ENCODE data around the gene SPAG16. TPM values are rescaled to one million over a fixed set of nuclear protein-coding genes. Genes with fewer than 3 reads are reported as not detected.

Gene SPAG16
- total and polyA plus RNA-seq, 2 of the 13 experiments (the other 11 are each of a cell fraction or from before 2014, with no cell fraction given), result 9.6 to 26.5 TPM

DNA sequence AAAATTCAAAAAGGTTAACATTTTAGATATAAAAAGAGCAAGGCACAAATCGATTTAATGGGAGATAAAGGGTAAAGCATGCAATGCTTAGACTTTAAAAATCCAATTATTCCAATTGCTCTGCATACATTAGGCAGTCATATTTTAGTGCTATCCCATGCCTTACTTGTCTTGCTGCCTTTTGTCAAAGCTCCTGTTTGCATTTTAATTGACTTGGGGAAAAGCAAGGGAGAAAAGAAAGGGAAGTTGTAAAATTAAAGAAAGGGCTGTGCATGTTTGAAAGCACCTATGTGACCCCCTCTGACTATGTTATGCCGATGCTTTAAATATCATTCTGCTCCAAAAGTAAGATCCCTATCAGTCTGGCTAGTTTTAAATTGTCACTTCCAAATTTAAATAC, 932.9 kb downstream of the SPAG16 start (continued):
- TF ChIP-seq, protein P1, sequence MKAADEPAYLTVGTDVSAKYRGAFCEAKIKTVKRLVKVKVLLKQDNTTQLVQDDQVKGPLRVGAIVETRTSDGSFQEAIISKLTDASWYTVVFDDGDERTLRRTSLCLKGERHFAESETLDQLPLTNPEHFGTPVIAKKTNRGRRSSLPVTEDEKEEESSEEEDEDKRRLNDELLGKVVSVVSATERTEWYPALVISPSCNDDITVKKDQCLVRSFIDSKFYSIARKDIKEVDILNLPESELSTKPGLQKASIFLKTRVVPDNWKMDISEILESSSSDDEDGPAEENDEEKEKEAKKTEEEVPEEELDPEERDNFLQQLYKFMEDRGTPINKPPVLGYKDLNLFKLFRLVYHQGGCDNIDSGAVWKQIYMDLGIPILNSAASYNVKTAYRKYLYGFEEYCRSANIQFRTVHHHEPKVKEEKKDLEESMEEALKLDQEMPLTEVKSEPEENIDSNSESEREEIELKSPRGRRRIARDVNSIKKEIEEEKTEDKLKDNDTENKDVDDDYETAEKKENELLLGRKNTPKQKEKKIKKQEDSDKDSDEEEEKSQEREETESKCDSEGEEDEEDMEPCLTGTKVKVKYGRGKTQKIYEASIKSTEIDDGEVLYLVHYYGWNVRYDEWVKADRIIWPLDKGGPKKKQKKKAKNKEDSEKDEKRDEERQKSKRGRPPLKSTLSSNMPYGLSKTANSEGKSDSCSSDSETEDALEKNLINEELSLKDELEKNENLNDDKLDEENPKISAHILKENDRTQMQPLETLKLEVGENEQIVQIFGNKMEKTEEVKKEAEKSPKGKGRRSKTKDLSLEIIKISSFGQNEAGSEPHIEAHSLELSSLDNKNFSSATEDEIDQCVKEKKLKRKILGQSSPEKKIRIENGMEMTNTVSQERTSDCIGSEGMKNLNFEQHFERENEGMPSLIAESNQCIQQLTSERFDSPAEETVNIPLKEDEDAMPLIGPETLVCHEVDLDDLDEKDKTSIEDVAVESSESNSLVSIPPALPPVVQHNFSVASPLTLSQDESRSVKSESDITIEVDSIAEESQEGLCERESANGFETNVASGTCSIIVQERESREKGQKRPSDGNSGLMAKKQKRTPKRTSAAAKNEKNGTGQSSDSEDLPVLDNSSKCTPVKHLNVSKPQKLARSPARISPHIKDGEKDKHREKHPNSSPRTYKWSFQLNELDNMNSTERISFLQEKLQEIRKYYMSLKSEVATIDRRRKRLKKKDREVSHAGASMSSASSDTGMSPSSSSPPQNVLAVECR (CRISPR knock-in tag; IDR thresholded peaks at IDR 0.05; ENCODE audit: borderline replicate concordance), result no peak
- TF ChIP-seq, protein P2, sequence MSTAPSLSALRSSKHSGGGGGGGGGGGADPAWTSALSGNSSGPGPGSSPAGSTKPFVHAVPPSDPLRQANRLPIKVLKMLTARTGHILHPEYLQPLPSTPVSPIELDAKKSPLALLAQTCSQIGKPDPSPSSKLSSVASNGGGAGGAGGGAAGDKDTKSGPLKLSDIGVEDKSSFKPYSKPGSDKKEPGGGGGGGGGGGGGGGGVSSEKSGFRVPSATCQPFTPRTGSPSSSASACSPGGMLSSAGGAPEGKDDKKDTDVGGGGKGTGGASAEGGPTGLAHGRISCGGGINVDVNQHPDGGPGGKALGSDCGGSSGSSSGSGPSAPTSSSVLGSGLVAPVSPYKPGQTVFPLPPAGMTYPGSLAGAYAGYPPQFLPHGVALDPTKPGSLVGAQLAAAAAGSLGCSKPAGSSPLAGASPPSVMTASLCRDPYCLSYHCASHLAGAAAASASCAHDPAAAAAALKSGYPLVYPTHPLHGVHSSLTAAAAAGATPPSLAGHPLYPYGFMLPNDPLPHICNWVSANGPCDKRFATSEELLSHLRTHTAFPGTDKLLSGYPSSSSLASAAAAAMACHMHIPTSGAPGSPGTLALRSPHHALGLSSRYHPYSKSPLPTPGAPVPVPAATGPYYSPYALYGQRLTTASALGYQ (CRISPR knock-in tag; IDR thresholded peaks at IDR 0.05), result no peak
- TF ChIP-seq SP4 (CRISPR knock-in tag; IDR thresholded peaks at IDR 0.05), result no peak
- TF ChIP-seq, protein P3, sequence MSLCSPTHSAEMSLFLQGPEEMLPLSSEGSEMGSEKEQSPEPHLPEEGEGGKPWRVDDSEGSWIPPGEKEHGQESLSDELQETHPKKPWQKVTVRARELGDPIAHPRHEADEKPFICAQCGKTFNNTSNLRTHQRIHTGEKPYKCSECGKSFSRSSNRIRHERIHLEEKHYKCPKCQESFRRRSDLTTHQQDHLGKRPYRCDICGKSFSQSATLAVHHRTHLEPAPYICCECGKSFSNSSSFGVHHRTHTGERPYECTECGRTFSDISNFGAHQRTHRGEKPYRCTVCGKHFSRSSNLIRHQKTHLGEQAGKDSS (CRISPR knock-in tag; IDR thresholded peaks at IDR 0.05; ENCODE audit: borderline replicate concordance, low read depth), result no peak
- no peak for TF ChIP-seq SETDB1 (CRISPR knock-in tag; IDR thresholded peaks at IDR 0.05; ENCODE audit: borderline replicate concordance)

DNA sequence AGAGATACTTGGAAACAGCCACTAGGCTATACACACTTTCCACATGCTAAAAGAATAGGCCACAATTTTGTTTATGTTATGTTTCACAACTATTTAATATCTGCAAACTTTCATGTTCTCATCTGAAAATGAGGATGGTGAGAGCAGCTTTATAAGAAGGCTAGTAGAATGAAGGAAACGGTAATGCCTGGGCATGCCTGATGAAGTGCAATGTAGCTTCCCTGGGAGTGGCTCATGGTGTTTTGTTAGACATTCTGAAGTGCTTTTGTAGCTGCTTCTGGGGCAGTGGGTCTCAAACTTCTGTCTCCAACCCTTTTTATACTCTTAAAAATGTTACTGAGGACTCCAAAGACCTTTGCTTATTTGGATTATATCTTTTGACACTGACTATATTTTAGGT, 933.3 kb downstream of the SPAG16 start:
- Histone ChIP-seq H3K4me2 (ENCODE audit: low read depth, low read length) (no peak overlapping the region), H4K20me1 (ENCODE audit: insufficient read depth, low read length) (no peaks in the 10 kb centered on the region), H3K27ac (ENCODE audit: extremely low read length, insufficient read depth, low read length) (no peak overlapping the region), H3K9ac (ENCODE audit: insufficient read depth, low read depth, low read length) (no peak overlapping the region), H3K4me3 (replicated peaks in 1 of 3; ENCODE audit: insufficient read depth in 1 of 3, low read depth in 2 of 3, low read length in 3 of 3) (no peak overlapping the region), H3K79me2 (ENCODE audit: insufficient read depth, low read length) (no peaks in the 10 kb centered on the region), H3K9me3 (ENCODE audit: low read length) (no peaks in the 10 kb centered on the region), H2AFZ (ENCODE audit: low read length) (no peak overlapping the region), H3K4me1 (ENCODE audit: insufficient read depth, low read length) (no peaks in the 10 kb centered on the region), H3K27me3 (ENCODE audit: control insufficient read depth in 1 of 2, insufficient read depth in 2 of 2, low read length in 2 of 2) (no peaks in the 10 kb centered on the region), H3K36me3 (replicated peaks in 1 of 2; ENCODE audit: control insufficient read depth in 1 of 2, insufficient read depth in 2 of 2, low read length in 2 of 2) (no peaks in the 10 kb centered on the region)
- no peak for ATAC-seq
- 0% methylated on average over 1 of the region's 1 CpG for WGBS (ENCODE audit: low lambda C conversion rate)
- no peak for FAIRE-seq
- intact Hi-C loops (cut with micrococcal nuclease; ENCODE audit: unreplicated experiment), result no loop called here
- CTCF ChIA-PET (ENCODE audit: low intra/inter-chr PET ratio, low total read pairs), result no interaction called here
- no TSS peak for BruUV-seq (replicated peaks)
- in situ Hi-C loops (cut with HindIII; ENCODE audit: extremely low pct_ligation_motif_present, low pct_unique_long_range_greater_than_20kb), result no loop called here
- POLR2A ChIA-PET, result no interaction called here
- no peak for DNase-seq (ENCODE audit: low spot score)
- no peak for TF ChIP-seq POLR2G (IDR thresholded peaks at IDR 0.05; ENCODE audit: low read depth, low read length)
- TF ChIP-seq FOSL1 (CRISPR knock-in tag; IDR thresholded peaks at IDR 0.05; ENCODE audit: borderline replicate concordance), result no peak
- TF ChIP-seq ZNF232 (CRISPR knock-in tag; IDR thresholded peaks at IDR 0.05; ENCODE audit: borderline replicate concordance), result no peak
- TF ChIP-seq HNF4G (IDR thresholded peaks at IDR 0.05; ENCODE audit: borderline replicate concordance, low read depth, low read length), result no peak
- no peak for TF ChIP-seq HNF4G (CRISPR knock-in tag; IDR thresholded peaks at IDR 0.05; ENCODE audit: borderline replicate concordance, low read depth)
- no peak for TF ChIP-seq ZNF251 (CRISPR knock-in tag; IDR thresholded peaks at IDR 0.05)
- no peak for TF ChIP-seq POLR2AphosphoS2 (IDR thresholded peaks at IDR 0.05; ENCODE audit: low read depth, low read length)
- no peak for TF ChIP-seq NRL (CRISPR knock-in tag; IDR thresholded peaks at IDR 0.05; ENCODE audit: borderline replicate concordance)
- TF ChIP-seq ZNF292 (CRISPR knock-in tag; IDR thresholded peaks at IDR 0.05; ENCODE audit: borderline replicate concordance, low read depth), result no peak
- TF ChIP-seq MXD4 (CRISPR knock-in tag; IDR thresholded peaks at IDR 0.05), result no peak
- TF ChIP-seq, protein P4, sequence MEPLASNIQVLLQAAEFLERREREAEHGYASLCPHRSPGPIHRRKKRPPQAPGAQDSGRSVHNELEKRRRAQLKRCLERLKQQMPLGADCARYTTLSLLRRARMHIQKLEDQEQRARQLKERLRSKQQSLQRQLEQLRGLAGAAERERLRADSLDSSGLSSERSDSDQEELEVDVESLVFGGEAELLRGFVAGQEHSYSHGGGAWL (CRISPR knock-in tag; IDR thresholded peaks at IDR 0.05), result no peak
- no peak for TF ChIP-seq MATR3 (CRISPR knock-in tag; IDR thresholded peaks at IDR 0.05)
